ENCODE results near the gene VSIG10L2.

DNA sequence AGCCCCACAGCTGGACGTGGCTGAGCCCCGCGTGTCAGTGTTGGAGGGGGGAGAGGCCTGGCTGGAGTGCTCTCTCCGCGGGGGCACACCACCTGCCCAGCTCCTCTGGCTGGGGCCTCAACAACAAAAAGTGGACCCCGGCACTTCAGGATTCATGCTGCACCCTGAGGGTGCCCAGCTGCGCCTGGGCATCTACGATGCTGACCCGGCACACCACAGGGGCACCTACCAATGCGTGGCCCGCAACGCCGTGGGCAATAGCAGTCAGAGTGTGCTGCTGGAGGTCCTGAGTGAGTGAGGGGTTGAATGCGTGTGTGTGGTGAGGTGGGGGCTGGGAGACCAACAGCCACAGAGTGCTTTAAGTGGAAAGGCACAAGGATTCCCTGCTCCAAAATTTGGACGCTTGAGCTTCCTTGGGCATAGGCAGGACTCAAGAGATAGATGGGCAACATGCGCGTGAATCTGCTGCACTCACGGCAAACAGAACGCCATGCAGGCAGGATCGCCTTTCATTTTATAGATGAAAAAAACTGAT lies 7.6 kb downstream of the VSIG10L2 start:
- no peak for TF ChIP-seq EZH2phosphoT487 (IDR thresholded peaks at IDR 0.05; ENCODE audit: insufficient read depth, low read depth)
- TF ChIP-seq EZH2 (IDR thresholded peaks at IDR 0.05; ENCODE audit: insufficient read depth, poor library complexity, severe bottlenecking): no peak

Data from GM23248 (cell line).